ENCODE data around the gene AXL. TPM values are rescaled to one million over a fixed set of nuclear protein-coding genes. Genes with fewer than 3 reads are reported as not detected.

AXL gene
- total and polyA plus RNA-seq, 4 donors, result 4.3 to 24.8 (median 12.1) TPM

- TF ChIP-seq FOXA2 (IDR thresholded peaks at IDR 0.05) (no peak), HNF4A (conservative IDR thresholded peaks at IDR 0.05) (no peak), GABPA (IDR thresholded peaks at IDR 0.05 in 1 of 2, conservative IDR thresholded peaks at IDR 0.05 in 1 of 2) (no peak), EGR1 (IDR thresholded peaks at IDR 0.05; ENCODE audit: low read depth in 2 of 2) (no peak)
- TF ChIP-seq, protein P1, sequence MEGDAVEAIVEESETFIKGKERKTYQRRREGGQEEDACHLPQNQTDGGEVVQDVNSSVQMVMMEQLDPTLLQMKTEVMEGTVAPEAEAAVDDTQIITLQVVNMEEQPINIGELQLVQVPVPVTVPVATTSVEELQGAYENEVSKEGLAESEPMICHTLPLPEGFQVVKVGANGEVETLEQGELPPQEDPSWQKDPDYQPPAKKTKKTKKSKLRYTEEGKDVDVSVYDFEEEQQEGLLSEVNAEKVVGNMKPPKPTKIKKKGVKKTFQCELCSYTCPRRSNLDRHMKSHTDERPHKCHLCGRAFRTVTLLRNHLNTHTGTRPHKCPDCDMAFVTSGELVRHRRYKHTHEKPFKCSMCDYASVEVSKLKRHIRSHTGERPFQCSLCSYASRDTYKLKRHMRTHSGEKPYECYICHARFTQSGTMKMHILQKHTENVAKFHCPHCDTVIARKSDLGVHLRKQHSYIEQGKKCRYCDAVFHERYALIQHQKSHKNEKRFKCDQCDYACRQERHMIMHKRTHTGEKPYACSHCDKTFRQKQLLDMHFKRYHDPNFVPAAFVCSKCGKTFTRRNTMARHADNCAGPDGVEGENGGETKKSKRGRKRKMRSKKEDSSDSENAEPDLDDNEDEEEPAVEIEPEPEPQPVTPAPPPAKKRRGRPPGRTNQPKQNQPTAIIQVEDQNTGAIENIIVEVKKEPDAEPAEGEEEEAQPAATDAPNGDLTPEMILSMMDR (IDR thresholded peaks at IDR 0.05; ENCODE audit: low read depth, low read length, missing input control), result no peak
- no peak overlapping the region for H3K4me3 ChIP-seq (ENCODE audit: low read depth in 1 of 3, low read length in 3 of 3)
- no peak for DNase-seq (ENCODE audit: low spot score)
- no peaks in the 10 kb centered on the region for H3K27me3 ChIP-seq (ENCODE audit: control insufficient read depth in 4 of 4, insufficient read depth in 4 of 4, low read length in 3 of 4)
- peaks cover 32 to 95% (median 88%) of the 10 kb centered on the region in 4 donors for H3K36me3 ChIP-seq (ENCODE audit: control insufficient read depth in 4 of 4, insufficient read depth in 3 of 4, low read depth in 1 of 4, low read length in 3 of 4)
- no peak overlapping the region for H3K9ac ChIP-seq (ENCODE audit: low read depth in 1 of 2, low read length in 2 of 2)
- no peak overlapping the region for H3K27ac ChIP-seq (ENCODE audit: low read depth in 1 of 2, low read length in 2 of 2)
- no peaks in the 10 kb centered on the region for H3K4me1 ChIP-seq (ENCODE audit: control insufficient read depth in 4 of 4, insufficient read depth in 4 of 4, low read length in 3 of 4)
- no peaks in the 10 kb centered on the region for H3K9me3 ChIP-seq (ENCODE audit: control insufficient read depth in 4 of 4, low read length in 3 of 4)
- 73% methylated on average over 3 of the region's 3 CpGs for WGBS
Measured at GRCh38 chr19:41276231-41276630, 57.2 kb downstream of the AXL start.

DNA sequence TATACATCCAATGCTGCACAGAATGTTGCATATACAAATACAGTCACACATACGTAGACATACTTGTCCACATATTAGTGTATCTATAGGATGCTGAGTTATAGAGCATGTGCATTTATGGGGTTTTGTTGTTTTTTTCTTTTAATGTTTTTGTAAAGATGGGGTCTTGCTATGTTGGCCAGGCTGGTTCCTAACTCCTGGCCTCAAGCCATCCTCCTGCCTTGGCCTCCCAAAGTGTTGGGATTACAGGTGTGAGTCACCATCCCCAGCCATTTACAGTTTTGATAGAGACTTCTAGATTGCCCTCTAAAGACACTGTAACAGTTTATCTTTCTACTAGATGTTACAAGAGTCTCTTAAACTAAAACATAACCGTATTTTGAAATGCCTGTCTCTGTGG is 59.5 kb downstream of the AXL start:
- Histone ChIP-seq H3K27me3 (ENCODE audit: control insufficient read depth in 4 of 4, insufficient read depth in 4 of 4, low read length in 3 of 4) (no peaks in the 10 kb centered on the region), H3K4me3 (ENCODE audit: low read depth in 1 of 3, low read length in 3 of 3) (no peak overlapping the region), H3K27ac (ENCODE audit: low read depth in 1 of 2, low read length in 2 of 2) (no peak overlapping the region), H3K9me3 (ENCODE audit: control insufficient read depth in 4 of 4, low read length in 3 of 4) (no peaks in the 10 kb centered on the region), H3K9ac (ENCODE audit: low read depth in 1 of 2, low read length in 2 of 2) (no peak overlapping the region), H3K4me1 (ENCODE audit: control insufficient read depth in 4 of 4, insufficient read depth in 4 of 4, low read length in 3 of 4) (no peaks in the 10 kb centered on the region), H3K36me3 (ENCODE audit: control insufficient read depth in 4 of 4, insufficient read depth in 3 of 4, low read depth in 1 of 4, low read length in 3 of 4) (peaks cover 27 to 89% (median 79%) of the 10 kb centered on the region in 4 donors)
- WGBS, result 98% methylated on average over 2 of the region's 2 CpGs
- no peak for DNase-seq (ENCODE audit: low spot score)
- TF ChIP-seq, protein P2, sequence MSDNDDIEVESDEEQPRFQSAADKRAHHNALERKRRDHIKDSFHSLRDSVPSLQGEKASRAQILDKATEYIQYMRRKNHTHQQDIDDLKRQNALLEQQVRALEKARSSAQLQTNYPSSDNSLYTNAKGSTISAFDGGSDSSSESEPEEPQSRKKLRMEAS (IDR thresholded peaks at IDR 0.05), result no peak
- TF ChIP-seq TAF1 (conservative IDR thresholded peaks at IDR 0.05) (no peak), GABPA (IDR thresholded peaks at IDR 0.05 in 1 of 2, conservative IDR thresholded peaks at IDR 0.05 in 1 of 2) (no peak), HNF4G (IDR thresholded peaks at IDR 0.05) (no peak), ATF3 (IDR thresholded peaks at IDR 0.05) (no peak), RXRA (IDR thresholded peaks at IDR 0.05) (no peak), FOXA1 (IDR thresholded peaks at IDR 0.05) (no peak), SP1 (IDR thresholded peaks at IDR 0.05) (no peak), HNF4A (conservative IDR thresholded peaks at IDR 0.05) (no peak), RAD21 (IDR thresholded peaks at IDR 0.05) (no peak), NR2F2 (IDR thresholded peaks at IDR 0.05) (no peak), EGR1 (IDR thresholded peaks at IDR 0.05; ENCODE audit: low read depth in 2 of 2) (no peak)
- TF ChIP-seq, protein P3, sequence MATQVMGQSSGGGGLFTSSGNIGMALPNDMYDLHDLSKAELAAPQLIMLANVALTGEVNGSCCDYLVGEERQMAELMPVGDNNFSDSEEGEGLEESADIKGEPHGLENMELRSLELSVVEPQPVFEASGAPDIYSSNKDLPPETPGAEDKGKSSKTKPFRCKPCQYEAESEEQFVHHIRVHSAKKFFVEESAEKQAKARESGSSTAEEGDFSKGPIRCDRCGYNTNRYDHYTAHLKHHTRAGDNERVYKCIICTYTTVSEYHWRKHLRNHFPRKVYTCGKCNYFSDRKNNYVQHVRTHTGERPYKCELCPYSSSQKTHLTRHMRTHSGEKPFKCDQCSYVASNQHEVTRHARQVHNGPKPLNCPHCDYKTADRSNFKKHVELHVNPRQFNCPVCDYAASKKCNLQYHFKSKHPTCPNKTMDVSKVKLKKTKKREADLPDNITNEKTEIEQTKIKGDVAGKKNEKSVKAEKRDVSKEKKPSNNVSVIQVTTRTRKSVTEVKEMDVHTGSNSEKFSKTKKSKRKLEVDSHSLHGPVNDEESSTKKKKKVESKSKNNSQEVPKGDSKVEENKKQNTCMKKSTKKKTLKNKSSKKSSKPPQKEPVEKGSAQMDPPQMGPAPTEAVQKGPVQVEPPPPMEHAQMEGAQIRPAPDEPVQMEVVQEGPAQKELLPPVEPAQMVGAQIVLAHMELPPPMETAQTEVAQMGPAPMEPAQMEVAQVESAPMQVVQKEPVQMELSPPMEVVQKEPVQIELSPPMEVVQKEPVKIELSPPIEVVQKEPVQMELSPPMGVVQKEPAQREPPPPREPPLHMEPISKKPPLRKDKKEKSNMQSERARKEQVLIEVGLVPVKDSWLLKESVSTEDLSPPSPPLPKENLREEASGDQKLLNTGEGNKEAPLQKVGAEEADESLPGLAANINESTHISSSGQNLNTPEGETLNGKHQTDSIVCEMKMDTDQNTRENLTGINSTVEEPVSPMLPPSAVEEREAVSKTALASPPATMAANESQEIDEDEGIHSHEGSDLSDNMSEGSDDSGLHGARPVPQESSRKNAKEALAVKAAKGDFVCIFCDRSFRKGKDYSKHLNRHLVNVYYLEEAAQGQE (IDR thresholded peaks at IDR 0.05), result no peak
- TF ChIP-seq, protein P4, sequence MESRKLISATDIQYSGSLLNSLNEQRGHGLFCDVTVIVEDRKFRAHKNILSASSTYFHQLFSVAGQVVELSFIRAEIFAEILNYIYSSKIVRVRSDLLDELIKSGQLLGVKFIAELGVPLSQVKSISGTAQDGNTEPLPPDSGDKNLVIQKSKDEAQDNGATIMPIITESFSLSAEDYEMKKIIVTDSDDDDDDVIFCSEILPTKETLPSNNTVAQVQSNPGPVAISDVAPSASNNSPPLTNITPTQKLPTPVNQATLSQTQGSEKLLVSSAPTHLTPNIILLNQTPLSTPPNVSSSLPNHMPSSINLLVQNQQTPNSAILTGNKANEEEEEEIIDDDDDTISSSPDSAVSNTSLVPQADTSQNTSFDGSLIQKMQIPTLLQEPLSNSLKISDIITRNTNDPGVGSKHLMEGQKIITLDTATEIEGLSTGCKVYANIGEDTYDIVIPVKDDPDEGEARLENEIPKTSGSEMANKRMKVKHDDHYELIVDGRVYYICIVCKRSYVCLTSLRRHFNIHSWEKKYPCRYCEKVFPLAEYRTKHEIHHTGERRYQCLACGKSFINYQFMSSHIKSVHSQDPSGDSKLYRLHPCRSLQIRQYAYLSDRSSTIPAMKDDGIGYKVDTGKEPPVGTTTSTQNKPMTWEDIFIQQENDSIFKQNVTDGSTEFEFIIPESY (IDR thresholded peaks at IDR 0.05), result no peak
- TF ChIP-seq, protein P1 (IDR thresholded peaks at IDR 0.05; ENCODE audit: low read depth, low read length, missing input control), result no peak

All from liver (tissue), 9 donors.